Peyer's patch (tissue), 4 donors: ENCODE results near the gene STIP1. TPM values are rescaled to one million over a fixed set of nuclear protein-coding genes. Genes with fewer than 3 reads are reported as not detected.

ENCODE experiments used
- DNase-seq, 3 donors: peaks; one replicate each; pipeline ENCODE4 v3.0.0-alpha.2; 2017 to 2019
- H3K27ac ChIP-seq, 4 donors: fragments of 200-600 bp; sonication (generic); one replicate each; pipeline ENCODE4 v1.5.1; 2016 to 2019
- H3K27me3 ChIP-seq, 2 donors: fragments of 200-600 bp; sonication (generic); one replicate each; pipeline ENCODE4 v1.5.1; 2019
- H3K36me3 ChIP-seq, 3 donors: fragments of 200-600 bp; sonication (generic); one replicate each; pipeline ENCODE4 v1.5.1; 2016 to 2019
- H3K4me1 ChIP-seq, 4 donors: fragments of 200-600 bp; sonication (generic); one replicate each; pipeline ENCODE4 v1.5.1; 2016 to 2019
- H3K4me3 ChIP-seq, 4 donors: fragments of 200-600 bp; sonication (generic); 1 replicate in 3 of 4; 2 replicates in 1 of 4; pipeline ENCODE4 v1.5.1; 2016 to 2019; ENCODE audit warnings: mild to moderate bottlenecking in 1 of 4
- H3K9me3 ChIP-seq, 4 donors: fragments of 200-600 bp; sonication (generic); one replicate each; pipeline ENCODE4 v1.5.1; 2016 to 2019; ENCODE audit warnings: mild to moderate bottlenecking in 1 of 4
- CTCF ChIP-seq, 6 experiments: fragments of 450-650 bp in 4 of 6; fragments of 200-600 bp in 2 of 6; sonication (generic) in 1 of 6; IDR thresholded peaks; one replicate each; pipeline ENCODE4 v1.5.1; 2017 to 2019; ENCODE audit warnings: antibody characterized with exemption in 6 of 6, mild to moderate bottlenecking in 3 of 6, moderate library complexity in 1 of 6
- POLR2A ChIP-seq, 2 donors: fragments of 450-650 bp; IDR thresholded peaks; one replicate each; pipeline ENCODE4 v1.5.1; 2017; ENCODE audit warnings: antibody characterized with exemption in 2 of 2, mild to moderate bottlenecking in 2 of 2, moderate library complexity in 2 of 2
- total RNA-seq, 4 donors: library from RNA; depleted of rRNA; stranded (reverse); fragments of >200 nt; gene quantifications; one replicate each; pipeline ENCODE4 v1.1.0, GENCODE V29; 2016

Gene STIP1
- total RNA-seq, 4 donors from 2014 or later = 50.3 to 106 (median 67.0) TPM

- H3K27ac ChIP-seq = no peak overlapping the region
- H3K4me1 ChIP-seq = peaks cover 0 to 20% (median 7%) of the 10 kb centered on the region in 4 donors
- H3K36me3 ChIP-seq = peaks cover 0 to 38% (median 0%) of the 10 kb centered on the region in 3 donors
Observed at GRCh38 chr11:64222651-64223000, 36.7 kb downstream of the STIP1 start.

DNA sequence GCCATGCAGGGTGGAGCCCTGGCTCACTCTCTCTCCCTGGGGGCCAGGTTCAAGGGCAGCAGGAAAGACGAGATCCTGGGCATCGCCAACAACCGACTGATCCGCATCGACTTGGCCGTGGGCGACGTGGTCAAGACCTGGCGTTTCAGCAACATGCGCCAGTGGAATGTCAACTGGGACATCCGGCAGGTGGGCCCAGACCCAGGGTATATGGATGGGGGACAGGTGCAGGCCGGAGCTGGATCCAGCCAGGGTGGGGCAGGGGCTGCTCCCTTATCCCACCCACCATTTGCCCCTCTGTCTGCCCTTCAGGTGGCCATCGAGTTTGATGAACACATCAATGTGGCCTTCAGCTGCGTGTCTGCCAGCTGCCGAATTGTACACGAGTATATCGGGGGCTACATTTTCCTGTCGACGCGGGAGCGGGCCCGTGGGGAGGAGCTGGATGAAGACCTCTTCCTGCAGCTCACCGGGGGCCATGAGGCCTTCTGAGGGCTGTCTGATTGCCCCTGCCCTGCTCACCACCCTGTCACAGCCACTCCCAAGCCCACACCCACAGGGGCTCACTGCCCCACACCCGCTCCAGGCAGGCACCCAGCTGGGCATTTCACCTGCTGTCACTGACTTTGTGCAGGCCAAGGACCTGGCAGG, 37.2 kb downstream of the STIP1 start:
- Histone ChIP-seq H3K27ac (no peak overlapping the region), H3K27me3 (no peaks in the 10 kb centered on the region)
- DNase-seq = no peak

More at GRCh38 chr11:64222651-64223000, 36.7 kb downstream of the STIP1 start:
- Histone ChIP-seq H3K27me3 (no peaks in the 10 kb centered on the region), H3K9me3 (no peaks in the 10 kb centered on the region), H3K4me3 (no peak overlapping the region)
- TF ChIP-seq POLR2A (IDR thresholded peaks at IDR 0.05) (no peak), CTCF (IDR thresholded peaks at IDR 0.05) (no peak)
- no peak for DNase-seq

DNA sequence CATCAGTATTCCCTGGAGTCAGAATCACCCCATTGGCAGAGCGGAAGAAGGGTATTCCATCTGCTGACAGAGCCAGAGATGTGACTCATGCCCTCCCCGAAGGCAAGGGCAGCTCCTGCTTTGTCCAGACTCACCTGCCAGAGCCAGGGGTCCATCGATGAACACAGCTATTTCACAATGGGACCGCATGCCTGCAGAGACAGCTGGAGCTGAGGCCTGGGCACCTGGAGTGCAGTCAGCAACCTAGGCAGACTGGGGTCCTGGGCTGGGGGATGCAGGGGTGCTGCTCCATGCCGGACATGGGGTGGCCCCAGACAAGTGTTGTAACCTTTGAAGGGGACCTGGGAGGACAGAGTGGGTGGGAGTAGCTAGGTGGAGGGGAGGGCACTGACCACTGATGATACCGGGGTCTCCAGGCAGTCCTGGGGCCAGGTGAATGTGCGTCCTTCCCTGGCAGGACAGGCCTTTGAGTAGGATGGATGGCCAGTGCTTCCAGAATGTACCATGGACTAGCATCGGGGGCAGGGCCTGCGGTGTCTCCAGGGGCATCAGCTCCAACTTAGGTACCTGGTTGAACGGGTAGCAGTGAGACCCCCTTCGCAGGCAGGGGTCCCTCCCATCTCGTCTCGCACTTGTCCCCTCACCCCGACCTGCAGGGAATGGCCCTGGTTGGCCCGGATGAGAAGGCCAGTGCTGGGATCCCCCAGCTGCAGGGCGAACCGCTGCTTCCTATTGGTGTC, 38.4 kb downstream of the STIP1 start:
- TF ChIP-seq CTCF (IDR thresholded peaks at IDR 0.05) = no peak
- no peak for TF ChIP-seq POLR2A (IDR thresholded peaks at IDR 0.05)
- DNase-seq = peak in 1 of 3 donors; percentile 44
- peaks cover 0 to 31% (median 9%) of the 10 kb centered on the region in 4 donors for H3K4me1 ChIP-seq

More for the DNA sequence above, 37.2 kb downstream of the STIP1 start:
- H3K36me3 ChIP-seq = peaks cover 0 to 38% (median 0%) of the 10 kb centered on the region in 3 donors
- no peaks in the 10 kb centered on the region for H3K9me3 ChIP-seq
- no peak for TF ChIP-seq CTCF (IDR thresholded peaks at IDR 0.05)
- no peak for TF ChIP-seq POLR2A (IDR thresholded peaks at IDR 0.05)
- H3K4me3 ChIP-seq = no peak overlapping the region
- peaks cover 0 to 25% (median 8%) of the 10 kb centered on the region in 4 donors for H3K4me1 ChIP-seq

GRCh38 chr11:64224891-64225607, 39.1 kb downstream of the STIP1 start:
- peaks cover 0 to 37% (median 12%) of the 10 kb centered on the region in 4 donors for H3K4me1 ChIP-seq
- no peak for DNase-seq
- peaks cover 0 to 26% (median 0%) of the 10 kb centered on the region in 3 donors for H3K36me3 ChIP-seq

More for the DNA sequence above, 38.4 kb downstream of the STIP1 start:
- Histone ChIP-seq H3K4me3 (no peak overlapping the region), H3K27ac (peak overlapping the region in 1 of 4 donors; percentile 97), H3K27me3 (no peaks in the 10 kb centered on the region), H3K9me3 (no peaks in the 10 kb centered on the region), H3K36me3 (peaks cover 0 to 33% (median 0%) of the 10 kb centered on the region in 3 donors)

More at GRCh38 chr11:64224891-64225607, 39.1 kb downstream of the STIP1 start:
- TF ChIP-seq CTCF (IDR thresholded peaks at IDR 0.05) = no peak
- TF ChIP-seq POLR2A (IDR thresholded peaks at IDR 0.05) = no peak
- peak overlapping the region; percentile 86 to 97 (median 92) for H3K27ac ChIP-seq
- H3K4me3 ChIP-seq = peak overlapping the region; percentile 67 to 87 (median 76)
- H3K9me3 ChIP-seq = no peaks in the 10 kb centered on the region
- no peaks in the 10 kb centered on the region for H3K27me3 ChIP-seq
